HG02973 (cell line): Measurements from ENCODE around the gene ANKRD44.
A peak's percentile ranks its signal among the peaks of the same experiment; 100 is the strongest.
"Not testable (repeated sequence)": the region's sequence is repeated elsewhere in the genome, so short reads cannot be mapped to it uniquely, and the experiment has no call there.

Source experiments
- ATAC-seq: cut with Tn5 transposase; IDR thresholded peaks from one replicate; pipeline ENCODE4 v1.9.1; 2021; ENCODE audit warnings: moderate library complexity; ENCODE audit not compliant: unreplicated experiment

Gene ANKRD44

GRCh38 chr2:197241153-197241552 is 69.4 kb downstream of the ANKRD44 start:
- no peak for ATAC-seq

- no peak for ATAC-seq
These were observed 70.0 kb downstream of the ANKRD44 start for GRCh38 chr2:197240421-197241041.

- not testable (repeated sequence) for ATAC-seq
These were observed 70.6 kb downstream of the ANKRD44 start for GRCh38 chr2:197240018-197240417.

GRCh38 chr2:197239434-197239833 is 71.1 kb downstream of the ANKRD44 start:
- peak; percentile 76 for ATAC-seq

GRCh38 chr2:197238043-197238365 is 72.6 kb downstream of the ANKRD44 start:
- ATAC-seq, result peak; percentile 52

- no peak for ATAC-seq
These were observed 73.1 kb downstream of the ANKRD44 start for GRCh38 chr2:197237291-197238042.

- no peak for ATAC-seq
These were observed 73.8 kb downstream of the ANKRD44 start for GRCh38 chr2:197236816-197237215.

GRCh38 chr2:197236159-197236558 is 74.4 kb downstream of the ANKRD44 start:
- ATAC-seq, result no peak

- ATAC-seq, result no peak
These were observed 74.9 kb downstream of the ANKRD44 start for GRCh38 chr2:197235711-197236110.

- ATAC-seq, result no peak
These were observed 75.8 kb downstream of the ANKRD44 start for GRCh38 chr2:197234671-197235191.

- ATAC-seq, result no peak
These were observed 77.1 kb downstream of the ANKRD44 start for GRCh38 chr2:197233473-197233872.

- no peak for ATAC-seq
These were observed 78.6 kb downstream of the ANKRD44 start for GRCh38 chr2:197232010-197232409.

GRCh38 chr2:197229509-197230443 is 80.8 kb downstream of the ANKRD44 start:
- ATAC-seq, result no peak

GRCh38 chr2:197223451-197223850 is 87.1 kb downstream of the ANKRD44 start:
- no peak for ATAC-seq

GRCh38 chr2:197219636-197220035 is 90.9 kb downstream of the ANKRD44 start:
- ATAC-seq, result no peak

GRCh38 chr2:197217541-197217940 is 93.0 kb downstream of the ANKRD44 start:
- ATAC-seq, result no peak

GRCh38 chr2:197216361-197216979 is 94.1 kb downstream of the ANKRD44 start:
- peak; percentile 59 for ATAC-seq

GRCh38 chr2:197215748-197216360 is 94.7 kb downstream of the ANKRD44 start:
- peak; percentile 36 for ATAC-seq

GRCh38 chr2:197212344-197213262 is 98.0 kb downstream of the ANKRD44 start:
- ATAC-seq, result no peak
